Fibroblast of villous mesenchyme (primary cell): Measurements from ENCODE around the gene ACSM2B. TPM values are rescaled to one million over a fixed set of nuclear protein-coding genes. Genes with fewer than 3 reads are reported as not detected.
"Not testable (repeated sequence)": the region's sequence is repeated elsewhere in the genome, so short reads cannot be mapped to it uniquely, and the experiment has no call there.

Experiments
- DNase-seq: peaks from one replicate; pipeline ENCODE4 v3.0.0-alpha.2; 2010; ENCODE audit warnings: low read depth
- H3K4me3 ChIP-seq: 2 replicates; pipeline ENCODE4 v1.5.1; 2011; ENCODE audit warnings: low read depth, mild to moderate bottlenecking, low read length
- total RNA-seq: library from RNA; depleted of rRNA; stranded (reverse); fragments of >200 nt; gene quantifications from 2 replicates; pipeline ENCODE4 v1.2.3, GENCODE V29; 2012
- TF ChIP-seq, protein P1 (sequence below): IDR thresholded peaks from 2 replicates; pipeline ENCODE4 v1.5.1; 2012; ENCODE audit warnings: low read depth, mild to moderate bottlenecking, low read length; ENCODE audit not compliant: insufficient read depth

The ACSM2B gene
- total RNA-seq, 1 donor, result not detected

DNA sequence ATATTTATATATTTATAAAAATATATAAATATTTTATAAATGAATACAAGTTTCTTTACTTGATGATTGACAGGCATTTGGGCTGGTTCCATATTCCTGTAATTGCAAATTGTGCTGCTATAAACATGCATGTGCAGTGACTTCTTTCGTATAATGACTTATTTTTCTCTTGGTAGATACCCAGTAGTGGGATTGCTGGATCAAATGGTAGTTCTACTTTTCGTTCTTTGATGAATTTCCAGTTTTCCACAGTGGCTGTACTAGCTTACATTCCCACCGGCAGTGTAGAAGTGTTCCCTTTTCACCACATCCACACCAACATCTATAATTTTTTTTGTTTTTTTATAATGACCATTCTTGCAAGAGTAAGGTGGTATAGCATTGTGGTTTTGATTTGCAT lies 7.8 kb downstream of the ACSM2B start:
- DNase-seq, result no peak
- no peak overlapping the region for H3K4me3 ChIP-seq
- TF ChIP-seq, protein P1, sequence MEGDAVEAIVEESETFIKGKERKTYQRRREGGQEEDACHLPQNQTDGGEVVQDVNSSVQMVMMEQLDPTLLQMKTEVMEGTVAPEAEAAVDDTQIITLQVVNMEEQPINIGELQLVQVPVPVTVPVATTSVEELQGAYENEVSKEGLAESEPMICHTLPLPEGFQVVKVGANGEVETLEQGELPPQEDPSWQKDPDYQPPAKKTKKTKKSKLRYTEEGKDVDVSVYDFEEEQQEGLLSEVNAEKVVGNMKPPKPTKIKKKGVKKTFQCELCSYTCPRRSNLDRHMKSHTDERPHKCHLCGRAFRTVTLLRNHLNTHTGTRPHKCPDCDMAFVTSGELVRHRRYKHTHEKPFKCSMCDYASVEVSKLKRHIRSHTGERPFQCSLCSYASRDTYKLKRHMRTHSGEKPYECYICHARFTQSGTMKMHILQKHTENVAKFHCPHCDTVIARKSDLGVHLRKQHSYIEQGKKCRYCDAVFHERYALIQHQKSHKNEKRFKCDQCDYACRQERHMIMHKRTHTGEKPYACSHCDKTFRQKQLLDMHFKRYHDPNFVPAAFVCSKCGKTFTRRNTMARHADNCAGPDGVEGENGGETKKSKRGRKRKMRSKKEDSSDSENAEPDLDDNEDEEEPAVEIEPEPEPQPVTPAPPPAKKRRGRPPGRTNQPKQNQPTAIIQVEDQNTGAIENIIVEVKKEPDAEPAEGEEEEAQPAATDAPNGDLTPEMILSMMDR, result no peak

DNA sequence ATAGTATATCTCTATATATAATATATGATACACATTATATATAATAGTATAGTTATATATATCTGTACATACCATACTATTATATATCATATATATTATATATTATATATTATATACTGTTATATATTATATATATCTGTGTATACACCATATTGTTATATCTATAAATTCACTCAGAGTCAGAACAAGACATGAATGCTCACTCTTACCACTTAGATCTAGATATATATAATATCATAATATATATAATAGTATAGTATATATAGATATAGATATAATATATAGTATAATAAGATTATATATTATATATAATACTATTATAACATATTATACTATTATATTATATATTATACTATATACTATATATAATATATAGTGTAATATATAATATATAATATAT lies 9.3 kb downstream of the ACSM2B start:
- TF ChIP-seq, protein P1, result no peak
- DNase-seq, result no peak
- H3K4me3 ChIP-seq, result no peak overlapping the region

DNA sequence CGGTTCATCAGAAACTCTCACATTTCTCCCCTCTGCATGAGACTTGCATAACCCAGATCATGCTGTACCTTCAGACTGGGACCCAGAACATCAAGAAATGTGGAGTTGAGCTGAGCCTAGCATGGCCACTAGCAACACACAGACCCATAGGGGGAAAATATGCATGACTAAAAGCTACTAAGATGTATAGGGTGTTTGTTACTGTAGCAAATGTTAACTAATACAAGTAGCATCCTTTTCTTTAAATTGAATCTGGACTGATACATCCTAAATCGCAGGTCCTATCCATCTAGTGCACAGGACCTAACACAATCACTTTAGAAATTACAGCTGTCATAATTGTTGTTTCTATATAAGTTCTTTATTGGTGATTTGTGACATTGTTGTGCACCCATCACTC lies 10.8 kb downstream of the ACSM2B start:
- not testable (repeated sequence) for DNase-seq, H3K4me3 ChIP-seq

DNA sequence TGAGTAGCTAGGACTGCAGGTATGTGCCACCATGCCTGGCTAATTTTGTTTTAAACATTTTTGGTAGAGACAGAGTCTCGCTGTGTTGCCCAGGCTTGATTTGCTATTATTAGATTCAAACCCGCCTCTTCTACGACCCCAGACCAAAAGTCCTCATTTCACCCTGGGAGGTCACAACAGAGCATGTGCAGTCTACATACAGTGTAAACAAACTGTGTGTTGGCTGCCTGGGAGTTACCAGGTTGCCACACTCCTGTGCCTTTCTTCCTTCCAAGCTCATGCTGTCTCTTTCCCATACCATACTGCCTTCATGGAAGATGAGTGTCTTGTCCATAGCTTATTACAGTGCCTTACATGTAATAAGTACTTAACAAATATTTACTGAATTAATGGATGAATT lies 11.9 kb downstream of the ACSM2B start:
- DNase-seq, H3K4me3 ChIP-seq: not testable (repeated sequence)

DNA sequence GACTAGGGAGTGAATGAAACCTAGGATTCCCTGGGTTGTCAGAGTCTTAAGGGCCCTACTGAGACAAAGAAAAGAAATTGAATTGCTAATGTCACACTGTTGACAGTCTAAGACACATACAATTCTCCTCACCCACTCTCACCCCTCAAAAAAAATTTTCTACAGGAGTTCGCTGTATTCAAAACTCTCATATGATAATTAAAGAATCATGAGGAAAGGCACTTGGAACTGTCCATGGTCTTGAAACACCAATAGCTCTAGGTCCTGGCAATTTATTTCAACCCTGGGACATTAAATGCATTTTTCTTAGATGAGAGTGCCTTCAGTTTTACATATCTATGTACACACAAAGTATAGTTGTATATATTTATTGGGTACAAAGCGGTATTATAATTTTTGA lies 20.5 kb downstream of the ACSM2B start:
- H3K4me3 ChIP-seq, result not testable (repeated sequence)

DNA sequence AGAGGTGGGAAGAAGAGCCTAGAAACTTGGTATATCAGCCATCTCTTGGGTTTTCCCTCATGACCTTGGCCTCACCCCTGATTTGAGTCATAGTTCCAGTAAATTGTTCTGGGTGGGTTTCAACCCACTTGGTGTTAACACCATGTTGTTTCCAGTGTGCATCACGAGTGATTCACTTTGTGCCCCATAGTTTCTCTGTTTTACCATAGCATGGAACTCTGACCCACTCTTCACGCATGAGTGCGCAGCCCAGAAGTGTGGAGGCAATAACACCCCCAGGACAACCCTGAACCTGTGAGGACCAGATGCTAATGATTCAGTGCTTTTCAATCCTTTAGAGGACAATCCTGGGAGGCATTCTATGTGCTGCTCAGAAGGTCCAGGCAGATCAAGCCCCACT lies 21.5 kb downstream of the ACSM2B start:
- not testable (repeated sequence) for DNase-seq, H3K4me3 ChIP-seq

More for the DNA sequence above, 20.5 kb downstream of the ACSM2B start:
- DNase-seq, result not testable (repeated sequence)

DNA sequence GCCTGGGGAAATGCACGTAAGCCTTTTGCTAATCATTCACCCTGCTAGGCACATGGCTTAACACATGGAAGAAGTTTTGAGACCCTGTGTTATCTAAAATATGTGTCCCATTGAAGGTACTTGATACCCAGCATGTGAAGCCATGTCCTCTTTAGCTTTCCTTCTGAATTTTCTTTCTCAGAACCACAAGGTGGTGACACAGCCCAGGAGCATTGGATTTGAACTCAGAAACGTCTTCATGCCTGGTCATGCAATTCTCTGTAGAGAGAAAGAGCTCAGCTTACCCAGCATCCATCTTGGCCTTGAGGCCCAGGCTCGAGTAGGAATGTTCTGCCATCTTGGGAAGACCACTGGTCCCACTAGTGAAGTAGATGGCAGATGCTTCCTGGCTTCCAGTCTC lies 22.7 kb downstream of the ACSM2B start:
- DNase-seq, H3K4me3 ChIP-seq: not testable (repeated sequence)

DNA sequence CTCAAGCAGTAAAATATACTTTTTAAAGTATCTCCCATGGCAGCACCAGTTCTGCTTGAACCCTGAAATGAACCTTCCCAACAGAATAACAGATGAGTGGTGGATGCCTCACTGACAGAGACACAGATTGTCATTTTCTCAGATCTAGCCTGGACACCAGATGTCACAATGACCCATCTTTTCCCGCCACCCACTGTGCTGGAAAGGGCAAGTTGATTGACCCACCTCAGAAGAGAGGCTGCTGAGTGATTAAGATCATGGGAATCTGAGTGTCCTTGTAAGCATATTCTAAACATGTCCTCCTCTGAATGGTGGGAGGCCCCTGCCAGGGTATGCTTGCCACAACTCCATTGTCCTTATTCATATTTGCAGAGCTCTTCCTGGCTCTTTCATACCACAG lies 29.2 kb downstream of the ACSM2B start:
- DNase-seq, H3K4me3 ChIP-seq: not testable (repeated sequence)

DNA sequence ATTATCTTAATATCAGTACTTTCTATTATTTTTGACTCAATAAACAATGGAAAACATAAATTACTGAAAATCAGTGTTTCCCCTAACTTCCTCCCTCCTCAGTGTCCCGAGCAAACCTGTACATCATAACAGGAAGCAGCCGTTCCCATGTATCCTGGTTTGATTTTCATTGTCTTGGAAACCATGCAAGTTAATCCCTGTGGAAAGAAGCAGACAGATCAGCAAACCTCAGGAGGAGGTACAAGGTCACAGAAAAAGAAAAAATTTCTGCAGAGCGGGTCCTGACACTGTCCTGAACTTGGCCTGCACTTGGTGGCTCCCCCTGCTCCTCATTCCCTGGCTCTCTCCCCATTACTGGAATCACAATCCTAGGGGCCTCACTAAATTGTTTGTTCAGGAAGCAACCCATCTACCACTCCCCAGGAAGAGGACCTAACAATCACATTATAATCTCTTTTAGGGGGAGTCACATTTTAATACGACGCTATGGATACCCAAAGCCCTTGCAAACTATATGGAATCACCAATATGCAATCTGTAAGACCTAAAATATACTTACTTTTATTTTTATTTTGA lies 29.8 kb downstream of the ACSM2B start:
- not testable (repeated sequence) for H3K4me3 ChIP-seq, DNase-seq

DNA sequence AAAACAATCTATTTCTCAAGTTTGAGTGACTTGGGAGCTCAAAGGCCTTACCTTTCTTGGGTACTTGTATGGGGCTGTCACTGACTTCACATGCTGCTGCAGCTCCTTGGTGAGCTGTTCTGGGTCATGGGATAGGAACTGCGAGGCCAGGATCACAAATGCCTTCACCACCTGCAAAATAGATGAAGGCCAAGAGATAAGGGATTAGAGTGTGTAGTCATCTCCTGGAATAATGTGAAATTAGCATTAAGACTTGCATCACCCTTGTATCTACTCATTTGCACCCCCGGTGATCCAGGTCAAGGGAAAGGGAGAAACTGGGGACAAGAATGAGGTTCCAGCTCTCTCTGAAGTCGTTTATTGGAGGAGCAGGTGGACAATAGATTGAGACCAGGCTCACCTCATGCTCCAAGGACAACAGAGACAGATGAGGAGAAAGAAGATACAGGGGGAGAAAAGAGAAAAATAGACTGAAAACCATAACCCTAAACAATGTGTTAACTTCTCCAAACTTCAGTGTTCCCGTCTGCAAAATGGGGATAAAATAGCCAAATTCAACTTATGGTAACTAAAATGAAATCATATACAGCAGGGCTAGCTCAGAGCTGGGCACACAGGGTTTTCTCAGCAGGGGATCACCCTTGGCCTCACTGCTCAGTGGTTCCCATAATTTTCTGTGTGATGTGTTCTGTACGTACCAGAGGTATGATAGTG lies 35.4 kb downstream of the ACSM2B start:
- DNase-seq, H3K4me3 ChIP-seq: not testable (repeated sequence)

DNA sequence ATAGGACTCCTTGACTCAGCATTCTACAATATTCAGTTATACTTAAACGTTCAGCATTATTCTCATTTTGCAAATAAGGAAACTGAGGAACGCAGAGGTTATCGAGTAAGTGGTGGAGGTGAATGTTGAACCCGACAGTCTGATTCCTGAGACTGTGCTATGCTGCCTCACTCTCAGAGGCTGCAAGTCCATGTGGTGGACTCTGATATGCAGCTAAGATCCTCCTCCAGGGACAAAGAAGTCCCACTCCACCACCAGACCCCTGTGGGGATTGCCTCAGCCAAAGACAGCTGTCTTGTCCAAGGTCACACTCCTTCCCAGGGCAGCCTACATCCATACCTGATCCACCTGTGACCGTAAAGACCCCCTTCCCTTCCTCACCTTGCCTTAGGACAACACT lies 37.5 kb downstream of the ACSM2B start:
- TF ChIP-seq, protein P1, result no peak
- no peak overlapping the region for H3K4me3 ChIP-seq
- DNase-seq, result no peak
